ENCODE data around the gene MAML2.
A peak's percentile ranks its signal among the peaks of the same experiment; 100 is the strongest.

MAML2 gene

GRCh38 chr11:96067160-96067559 is 275.8 kb downstream of the MAML2 start:
- DNase-seq (ENCODE audit: low spot score), result no peak

GRCh38 chr11:96065379-96065778 is 277.6 kb downstream of the MAML2 start:
- no peak for DNase-seq (ENCODE audit: low spot score)

GRCh38 chr11:96063886-96064285 is 279.1 kb downstream of the MAML2 start:
- DNase-seq (ENCODE audit: low spot score), result no peak

GRCh38 chr11:96063053-96063452 is 279.9 kb downstream of the MAML2 start:
- no peak for DNase-seq (ENCODE audit: low spot score)

- DNase-seq (ENCODE audit: low spot score), result no peak
These were observed 280.9 kb downstream of the MAML2 start for GRCh38 chr11:96062134-96062533.

- DNase-seq (ENCODE audit: low spot score), result no peak
These were observed 281.3 kb downstream of the MAML2 start for GRCh38 chr11:96061730-96062129.

- no peak for DNase-seq (ENCODE audit: low spot score)
These were observed 281.9 kb downstream of the MAML2 start for GRCh38 chr11:96061069-96061468.

GRCh38 chr11:96057502-96057901 is 285.5 kb downstream of the MAML2 start:
- no peak for DNase-seq (ENCODE audit: low spot score)

GRCh38 chr11:96056576-96056975 is 286.4 kb downstream of the MAML2 start:
- DNase-seq (ENCODE audit: low spot score), result no peak

GRCh38 chr11:96055706-96056387 is 287.1 kb downstream of the MAML2 start:
- DNase-seq (ENCODE audit: low spot score), result no peak

- no peak for DNase-seq (ENCODE audit: low spot score)
These were observed 287.9 kb downstream of the MAML2 start for GRCh38 chr11:96054870-96055705.

- no peak for DNase-seq (ENCODE audit: low spot score)
These were observed 289.9 kb downstream of the MAML2 start for GRCh38 chr11:96052921-96053651.

- no peak for DNase-seq (ENCODE audit: low spot score)
These were observed 291.2 kb downstream of the MAML2 start for GRCh38 chr11:96051820-96052219.

GRCh38 chr11:96050435-96051182 is 292.4 kb downstream of the MAML2 start:
- DNase-seq (ENCODE audit: low spot score), result peak; percentile 41

- no peak for DNase-seq (ENCODE audit: low spot score)
These were observed 293.6 kb downstream of the MAML2 start for GRCh38 chr11:96049426-96049825.

GRCh38 chr11:96045622-96046456 is 297.2 kb downstream of the MAML2 start:
- peak; percentile 63 for DNase-seq (ENCODE audit: low spot score)

- no peak for DNase-seq (ENCODE audit: low spot score)
These were observed 298.2 kb downstream of the MAML2 start for GRCh38 chr11:96044747-96045146.

- DNase-seq (ENCODE audit: low spot score), result no peak
These were observed 298.7 kb downstream of the MAML2 start for GRCh38 chr11:96044311-96044710.

- no peak for DNase-seq (ENCODE audit: low spot score)
These were observed 299.7 kb downstream of the MAML2 start for GRCh38 chr11:96043291-96043690.

- no peak for DNase-seq (ENCODE audit: low spot score)
These were observed 304.9 kb downstream of the MAML2 start for GRCh38 chr11:96038046-96038445.

GRCh38 chr11:96037405-96037949 is 305.5 kb downstream of the MAML2 start:
- peak; percentile 28 for DNase-seq (ENCODE audit: low spot score)
